SK-N-SH treated with all-trans-retinoic acid at 6 μM for 48 hours (cell line): ENCODE data around the gene CMTM7.

Experiments
- ATAC-seq: fragments of 200-7000 bp; cut with Tn5 transposase; 3 replicates; pipeline ENCODE4 v1.9.1; 2020; ENCODE audit warnings: mild to moderate bottlenecking, moderate library complexity
- BACH2 ChIP-seq: fragments of 250-450 bp; sonication (Bioruptor Pico); IDR thresholded peaks from 2 replicates; pipeline ENCODE4 v1.9.0; 2021; ENCODE audit warnings: mild to moderate bottlenecking, borderline replicate concordance
- CREB5 ChIP-seq: fragments of 250-450 bp; sonication (Bioruptor Pico); IDR thresholded peaks from 2 replicates; pipeline ENCODE4 v1.5.1; 2020; ENCODE audit warnings: low read depth, mild to moderate bottlenecking, moderate library complexity
- CSRNP3 ChIP-seq: fragments of 250-450 bp; sonication (Bioruptor Pico); IDR thresholded peaks from 2 replicates; pipeline ENCODE4 v1.5.1; 2021; ENCODE audit warnings: mild to moderate bottlenecking, moderate library complexity
- GLIS3 ChIP-seq: fragments of 250-450 bp; sonication (Bioruptor Pico); IDR thresholded peaks from 2 replicates; pipeline ENCODE4 v1.5.0; 2020; ENCODE audit warnings: mild to moderate bottlenecking, moderate library complexity
- ISL1 ChIP-seq: fragments of 250-450 bp; sonication (Bioruptor Pico); IDR thresholded peaks from 2 replicates; pipeline ENCODE4 v2.1.2; 2022; ENCODE audit warnings: mild to moderate bottlenecking, moderate library complexity
- OSR1 ChIP-seq: fragments of 250-450 bp; sonication (Bioruptor Pico); IDR thresholded peaks from 2 replicates; pipeline ENCODE4 v1.8.0; 2022; ENCODE audit warnings: moderate library complexity, mild to moderate bottlenecking, inconsistent platforms
- PATZ1 ChIP-seq: fragments of 250-450 bp; sonication (Bioruptor Pico); IDR thresholded peaks from 2 replicates; pipeline ENCODE4 v1.8.0; 2020; ENCODE audit warnings: mild to moderate bottlenecking, moderate library complexity, borderline replicate concordance
- POU6F1 ChIP-seq: fragments of 250-450 bp; sonication (Bioruptor Pico); IDR thresholded peaks from 2 replicates; pipeline ENCODE4 v1.8.0; 2021; ENCODE audit warnings: low read depth, mild to moderate bottlenecking, moderate library complexity, borderline replicate concordance
- PPARA ChIP-seq: fragments of 250-450 bp; sonication (Bioruptor Pico); IDR thresholded peaks from 2 replicates; pipeline ENCODE4 v1.5.0; 2020; ENCODE audit warnings: mild to moderate bottlenecking, borderline replicate concordance
- SNAI2 ChIP-seq: fragments of 250-450 bp; sonication (Bioruptor Pico); IDR thresholded peaks from 2 replicates; pipeline ENCODE4 v1.5.0; 2020; ENCODE audit warnings: mild to moderate bottlenecking, moderate library complexity
- TCF4 ChIP-seq: fragments of 250-450 bp; sonication (Bioruptor Pico); IDR thresholded peaks from 2 replicates; pipeline ENCODE4 v1.8.0; 2021; ENCODE audit warnings: mild to moderate bottlenecking, moderate library complexity, borderline replicate concordance
- TSHZ2 ChIP-seq: fragments of 250-450 bp; sonication (Bioruptor Pico); IDR thresholded peaks from 2 replicates; pipeline ENCODE4 v1.5.0; 2020; ENCODE audit warnings: mild to moderate bottlenecking, moderate library complexity
- ZC3H10 ChIP-seq: fragments of 250-450 bp; sonication (Bioruptor Pico); IDR thresholded peaks from 2 replicates; pipeline ENCODE4 v1.5.1; 2021; ENCODE audit warnings: mild to moderate bottlenecking, moderate library complexity
- ZFP3 ChIP-seq: fragments of 250-450 bp; sonication (Bioruptor Pico); IDR thresholded peaks from 2 replicates; pipeline ENCODE4 v1.5.0; 2020; ENCODE audit warnings: mild to moderate bottlenecking, moderate library complexity
- ZFP30 ChIP-seq: fragments of 450-650 bp; formaldehyde crosslinking; IDR thresholded peaks from 2 replicates; pipeline ENCODE4 v1.5.0; 2022; ENCODE audit warnings: mild to moderate bottlenecking, moderate library complexity
- ZNF565 ChIP-seq: fragments of 450-650 bp; formaldehyde crosslinking; conservative IDR thresholded peaks from 2 replicates; pipeline ENCODE4 v1.5.0; 2020; ENCODE audit warnings: low read depth, mild to moderate bottlenecking, moderate library complexity
- ZNF70 ChIP-seq: fragments of 450-650 bp; formaldehyde crosslinking; IDR thresholded peaks from 2 replicates; pipeline ENCODE4 v1.5.0; 2020; ENCODE audit warnings: mild to moderate bottlenecking, moderate library complexity
- ZNF8 ChIP-seq: fragments of 450-650 bp; formaldehyde crosslinking; IDR thresholded peaks from 2 replicates; pipeline ENCODE4 v1.5.0; 2020; ENCODE audit warnings: mild to moderate bottlenecking, moderate library complexity

Gene CMTM7

GRCh38 chr3:32493437-32494414 is 102.1 kb downstream of the CMTM7 start:
- peak; percentile 38; the same call in 2 of the 3 replicates for ATAC-seq
- TF ChIP-seq CREB5 (CRISPR knock-in tag): no peak
- no peak for TF ChIP-seq ZNF565 (CRISPR knock-in tag)
- no peak for TF ChIP-seq PATZ1 (CRISPR knock-in tag)
- TF ChIP-seq CSRNP3 (CRISPR knock-in tag): no peak
- TF ChIP-seq TSHZ2 (CRISPR knock-in tag): no peak
- no peak for TF ChIP-seq PPARA (CRISPR knock-in tag)
- no peak for TF ChIP-seq ZNF8 (CRISPR knock-in tag)
- TF ChIP-seq ZFP30 (CRISPR knock-in tag): no peak
- no peak for TF ChIP-seq ZC3H10 (CRISPR knock-in tag)
- no peak for TF ChIP-seq ZNF70 (CRISPR knock-in tag)
- TF ChIP-seq BACH2 (CRISPR knock-in tag): no peak
- no peak for TF ChIP-seq SNAI2 (CRISPR knock-in tag)
- TF ChIP-seq POU6F1 (CRISPR knock-in tag): no peak
- no peak for TF ChIP-seq TCF4
- TF ChIP-seq ZFP3 (CRISPR knock-in tag): no peak

DNA sequence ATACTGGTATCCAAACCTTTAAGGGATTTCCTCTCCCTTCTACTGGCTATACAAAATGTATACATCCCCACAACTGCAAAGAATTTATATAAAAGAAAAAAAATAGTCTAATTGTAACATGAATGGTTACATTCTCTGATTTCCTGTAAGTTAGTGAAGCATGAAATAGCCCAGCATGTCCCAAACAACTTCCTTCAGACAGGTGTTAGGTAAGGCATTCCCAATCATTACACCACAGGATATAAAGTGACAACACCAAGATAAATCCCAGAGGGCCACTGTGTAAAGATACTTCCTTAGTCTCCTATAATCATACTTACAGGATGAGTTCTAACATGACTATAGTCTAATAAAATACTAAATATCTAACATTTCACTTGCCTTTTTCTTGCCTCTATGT is 103.4 kb downstream of the CMTM7 start:
- ATAC-seq: no peak
- TF ChIP-seq ZNF565 (CRISPR knock-in tag) (no peak), ISL1 (no peak), CSRNP3 (CRISPR knock-in tag) (no peak), PPARA (CRISPR knock-in tag) (no peak)
- TF ChIP-seq, all 23 proteins: peak for 0

DNA sequence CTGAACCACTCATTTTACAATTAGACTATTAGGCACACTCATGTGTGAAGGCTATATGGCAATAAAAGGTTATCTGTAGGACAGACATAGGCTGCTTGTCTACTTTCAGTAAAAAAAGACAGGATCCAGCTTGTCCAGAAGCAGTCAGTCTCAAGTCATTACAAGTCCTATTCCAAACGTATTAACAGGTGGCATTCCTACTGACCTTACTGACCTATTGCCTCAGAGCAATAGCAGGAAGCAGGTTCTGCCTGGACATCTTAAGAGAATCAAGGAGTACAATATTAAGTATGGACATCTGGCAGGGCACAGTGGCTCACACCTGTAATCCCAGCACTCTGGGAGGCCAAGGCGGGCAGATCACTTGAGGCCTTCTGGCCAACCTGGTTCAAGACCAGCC is 104.0 kb downstream of the CMTM7 start:
- no peak for ATAC-seq
- TF ChIP-seq CSRNP3 (CRISPR knock-in tag): no peak
- TF ChIP-seq GLIS3: no peak
- no peak for TF ChIP-seq ZNF70 (CRISPR knock-in tag)
- no peak for TF ChIP-seq ZNF565 (CRISPR knock-in tag)
- TF ChIP-seq OSR1 (CRISPR knock-in tag): no peak
- TF ChIP-seq ISL1: no peak
- TF ChIP-seq TSHZ2 (CRISPR knock-in tag): no peak
- TF ChIP-seq SNAI2 (CRISPR knock-in tag): no peak
